SK-N-SH treated with all-trans-retinoic acid at 6 μM for 48 hours (cell line): ENCODE results near the gene RAPGEF5.

Experiments
- ATAC-seq: fragments of 200-7000 bp; cut with Tn5 transposase; 3 replicates; pipeline ENCODE4 v1.9.1; 2020; ENCODE audit warnings: mild to moderate bottlenecking, moderate library complexity
- ARNTL ChIP-seq: fragments of 450-650 bp; formaldehyde crosslinking; IDR thresholded peaks from 2 replicates; pipeline ENCODE4 v1.5.0; 2020; ENCODE audit warnings: low read depth, mild to moderate bottlenecking, moderate library complexity, borderline replicate concordance
- BACH2 ChIP-seq: fragments of 250-450 bp; sonication (Bioruptor Pico); IDR thresholded peaks from 2 replicates; pipeline ENCODE4 v1.9.0; 2021; ENCODE audit warnings: mild to moderate bottlenecking, borderline replicate concordance
- CREB5 ChIP-seq: fragments of 250-450 bp; sonication (Bioruptor Pico); IDR thresholded peaks from 2 replicates; pipeline ENCODE4 v1.5.1; 2020; ENCODE audit warnings: low read depth, mild to moderate bottlenecking, moderate library complexity
- CSDC2 ChIP-seq: fragments of 250-450 bp; sonication (Bioruptor Pico); IDR thresholded peaks from 2 replicates; pipeline ENCODE4 v1.5.0; 2020; ENCODE audit warnings: mild to moderate bottlenecking, moderate library complexity
- CSRNP3 ChIP-seq: fragments of 250-450 bp; sonication (Bioruptor Pico); IDR thresholded peaks from 2 replicates; pipeline ENCODE4 v1.5.1; 2021; ENCODE audit warnings: mild to moderate bottlenecking, moderate library complexity
- ESRRG ChIP-seq: fragments of 250-450 bp; sonication (Bioruptor Pico); IDR thresholded peaks from 2 replicates; pipeline ENCODE4 v1.6.1; 2021; ENCODE audit warnings: mild to moderate bottlenecking
- OSR1 ChIP-seq: fragments of 250-450 bp; sonication (Bioruptor Pico); IDR thresholded peaks from 2 replicates; pipeline ENCODE4 v1.8.0; 2022; ENCODE audit warnings: moderate library complexity, mild to moderate bottlenecking, inconsistent platforms
- PATZ1 ChIP-seq: fragments of 250-450 bp; sonication (Bioruptor Pico); IDR thresholded peaks from 2 replicates; pipeline ENCODE4 v1.8.0; 2020; ENCODE audit warnings: mild to moderate bottlenecking, moderate library complexity, borderline replicate concordance
- POU6F1 ChIP-seq: fragments of 250-450 bp; sonication (Bioruptor Pico); IDR thresholded peaks from 2 replicates; pipeline ENCODE4 v1.8.0; 2021; ENCODE audit warnings: low read depth, mild to moderate bottlenecking, moderate library complexity, borderline replicate concordance
- RARB ChIP-seq: fragments of 250-450 bp; sonication (Bioruptor Pico); IDR thresholded peaks from 2 replicates; pipeline ENCODE4 v1.8.0; 2021; ENCODE audit warnings: mild to moderate bottlenecking, moderate library complexity
- TOX ChIP-seq: fragments of 250-450 bp; sonication (Bioruptor Pico); IDR thresholded peaks from 2 replicates; pipeline ENCODE4 v1.8.0; 2021; ENCODE audit warnings: mild to moderate bottlenecking, moderate library complexity, borderline replicate concordance
- TSHZ2 ChIP-seq: fragments of 250-450 bp; sonication (Bioruptor Pico); IDR thresholded peaks from 2 replicates; pipeline ENCODE4 v1.5.0; 2020; ENCODE audit warnings: mild to moderate bottlenecking, moderate library complexity
- ZC3H10 ChIP-seq: fragments of 250-450 bp; sonication (Bioruptor Pico); IDR thresholded peaks from 2 replicates; pipeline ENCODE4 v1.5.1; 2021; ENCODE audit warnings: mild to moderate bottlenecking, moderate library complexity
- ZFP3 ChIP-seq: fragments of 250-450 bp; sonication (Bioruptor Pico); IDR thresholded peaks from 2 replicates; pipeline ENCODE4 v1.5.0; 2020; ENCODE audit warnings: mild to moderate bottlenecking, moderate library complexity
- ZNF565 ChIP-seq: fragments of 450-650 bp; formaldehyde crosslinking; conservative IDR thresholded peaks from 2 replicates; pipeline ENCODE4 v1.5.0; 2020; ENCODE audit warnings: low read depth, mild to moderate bottlenecking, moderate library complexity
- ZNF70 ChIP-seq: fragments of 450-650 bp; formaldehyde crosslinking; IDR thresholded peaks from 2 replicates; pipeline ENCODE4 v1.5.0; 2020; ENCODE audit warnings: mild to moderate bottlenecking, moderate library complexity
- ZNF8 ChIP-seq: fragments of 450-650 bp; formaldehyde crosslinking; IDR thresholded peaks from 2 replicates; pipeline ENCODE4 v1.5.0; 2020; ENCODE audit warnings: mild to moderate bottlenecking, moderate library complexity

RAPGEF5 gene

GRCh38 chr7:22356701-22357310, at the start of gene RAPGEF5:
TSS of gene RAPGEF5 (minus strand) at chr7:22357154. CDS start at chr7:22357060, 94 bp downstream.
- ATAC-seq: peak; percentile 71
- no peak for TF ChIP-seq ZFP3 (CRISPR knock-in tag)
- TF ChIP-seq CSDC2 (CRISPR knock-in tag): 0 out of 2 replicates have a peak, but pooled peaks have one; percentile 24

GRCh38 chr7:22406715-22407114, 49.8 kb upstream of the RAPGEF5 start:
- TF ChIP-seq BACH2 (no peak), ZNF70 (CRISPR knock-in tag) (no peak), ZNF8 (CRISPR knock-in tag) (no peak)
- ATAC-seq: no peak

- TF ChIP-seq ZC3H10: no peak
- TF ChIP-seq TSHZ2: no peak
- no peak for TF ChIP-seq CSRNP3 (CRISPR knock-in tag)
- TF ChIP-seq CREB5: no peak
- no peak for TF ChIP-seq TOX
- no peak for TF ChIP-seq ZFP3 (CRISPR knock-in tag)
- no peak for TF ChIP-seq POU6F1 (CRISPR knock-in tag)
- TF ChIP-seq BACH2: no peak
- no peak for TF ChIP-seq OSR1
- TF ChIP-seq ARNTL: no peak
- ATAC-seq: no peak
These were observed 47.6 kb upstream of the RAPGEF5 start for GRCh38 chr7:22404421-22405023.

GRCh38 chr7:22403344-22403743, 46.4 kb upstream of the RAPGEF5 start:
- no peak for ATAC-seq
- no peak for TF ChIP-seq TSHZ2
- no peak for TF ChIP-seq OSR1
- TF ChIP-seq ZC3H10: no peak
- no peak for TF ChIP-seq ESRRG (CRISPR knock-in tag)
- no peak for TF ChIP-seq ZFP3 (CRISPR knock-in tag)
- TF ChIP-seq PATZ1 (CRISPR knock-in tag): no peak
- no peak for TF ChIP-seq ZNF8 (CRISPR knock-in tag)
- no peak for TF ChIP-seq BACH2
- TF ChIP-seq ZNF565: no peak
- no peak for TF ChIP-seq RARB (CRISPR knock-in tag)
- no peak for TF ChIP-seq POU6F1 (CRISPR knock-in tag)
- TF ChIP-seq CREB5: no peak
- TF ChIP-seq CSRNP3 (CRISPR knock-in tag): no peak
